ENCODE measurements around the gene UNC5A. TPM values are rescaled to one million over a fixed set of nuclear protein-coding genes. Genes with fewer than 3 reads are reported as not detected.

Gene UNC5A
- total RNA-seq, 1 experiment from 2014 or later = 10.1 TPM

GRCh38 chr5:176881021-176881749 lies 70.8 kb downstream of the UNC5A start:
- no peaks in the 10 kb centered on the region for H3K27me3 ChIP-seq (ENCODE audit: insufficient read depth, low read length)
- no peaks in the 10 kb centered on the region for H3K36me3 ChIP-seq (ENCODE audit: control insufficient read depth in 1 of 2, insufficient read depth in 2 of 2, low read length in 2 of 2)
- H3K9me2 ChIP-seq (ENCODE audit: insufficient read depth) = no peaks in the 10 kb centered on the region
- CTCF ChIA-PET = no interaction called here
- intact Hi-C loops (cut with micrococcal nuclease) = no loop called here
- H2AFZ ChIP-seq (ENCODE audit: low read depth, low read length, poor library complexity, severe bottlenecking) = no peak overlapping the region
- no peaks in the 10 kb centered on the region for H4K20me1 ChIP-seq (ENCODE audit: insufficient read depth)
- no peaks in the 10 kb centered on the region for H3K4me1 ChIP-seq (ENCODE audit: control insufficient read depth in 1 of 2, insufficient read depth in 2 of 2, low read length in 2 of 2)
- POLR2A ChIA-PET = no interaction called here
- H3K4me3 ChIP-seq (replicated peaks in 1 of 2; ENCODE audit: low read depth in 1 of 2, low read length in 2 of 2) = no peak overlapping the region
- TF ChIP-seq SIN3A (IDR thresholded peaks at IDR 0.05; ENCODE audit: low read depth) (no peak), ZFX (IDR thresholded peaks at IDR 0.05) (no peak), POLR2A (IDR thresholded peaks at IDR 0.05; ENCODE audit: borderline replicate concordance, extremely low read depth, insufficient read depth, insufficient read length) (no peak), SRF (IDR thresholded peaks at IDR 0.05; ENCODE audit: low read depth) (no peak), ZBTB33 (IDR thresholded peaks at IDR 0.05; ENCODE audit: extremely low read depth, insufficient replicate concordance, low read length) (no peak), EZH2phosphoT487 (IDR thresholded peaks at IDR 0.05; ENCODE audit: borderline replicate concordance) (no peak), YY1 (IDR thresholded peaks at IDR 0.05; ENCODE audit: extremely low read depth, insufficient replicate concordance, low read depth, low read length) (no peak), EZH2 (IDR thresholded peaks at IDR 0.05) (no peak), CBX3 (IDR thresholded peaks at IDR 0.05; ENCODE audit: low read depth) (no peak), RAD21 (IDR thresholded peaks at IDR 0.05; ENCODE audit: low read depth) (no peak), ZNF274 (IDR thresholded peaks at IDR 0.05; ENCODE audit: low read depth, low read length) (no peak)
- TF ChIP-seq, protein P1, sequence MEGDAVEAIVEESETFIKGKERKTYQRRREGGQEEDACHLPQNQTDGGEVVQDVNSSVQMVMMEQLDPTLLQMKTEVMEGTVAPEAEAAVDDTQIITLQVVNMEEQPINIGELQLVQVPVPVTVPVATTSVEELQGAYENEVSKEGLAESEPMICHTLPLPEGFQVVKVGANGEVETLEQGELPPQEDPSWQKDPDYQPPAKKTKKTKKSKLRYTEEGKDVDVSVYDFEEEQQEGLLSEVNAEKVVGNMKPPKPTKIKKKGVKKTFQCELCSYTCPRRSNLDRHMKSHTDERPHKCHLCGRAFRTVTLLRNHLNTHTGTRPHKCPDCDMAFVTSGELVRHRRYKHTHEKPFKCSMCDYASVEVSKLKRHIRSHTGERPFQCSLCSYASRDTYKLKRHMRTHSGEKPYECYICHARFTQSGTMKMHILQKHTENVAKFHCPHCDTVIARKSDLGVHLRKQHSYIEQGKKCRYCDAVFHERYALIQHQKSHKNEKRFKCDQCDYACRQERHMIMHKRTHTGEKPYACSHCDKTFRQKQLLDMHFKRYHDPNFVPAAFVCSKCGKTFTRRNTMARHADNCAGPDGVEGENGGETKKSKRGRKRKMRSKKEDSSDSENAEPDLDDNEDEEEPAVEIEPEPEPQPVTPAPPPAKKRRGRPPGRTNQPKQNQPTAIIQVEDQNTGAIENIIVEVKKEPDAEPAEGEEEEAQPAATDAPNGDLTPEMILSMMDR (IDR thresholded peaks at IDR 0.05 in 2 of 3, conservative IDR thresholded peaks at IDR 0.05 in 1 of 3; ENCODE audit: borderline replicate concordance in 1 of 3, insufficient read depth in 1 of 3, low read depth in 2 of 3, low read length in 2 of 3) = no peak
- TF ChIP-seq, protein P2, sequence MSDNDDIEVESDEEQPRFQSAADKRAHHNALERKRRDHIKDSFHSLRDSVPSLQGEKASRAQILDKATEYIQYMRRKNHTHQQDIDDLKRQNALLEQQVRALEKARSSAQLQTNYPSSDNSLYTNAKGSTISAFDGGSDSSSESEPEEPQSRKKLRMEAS (IDR thresholded peaks at IDR 0.05) = no peak
- H3K27ac ChIP-seq (ENCODE audit: low read depth, low read length) = no peak overlapping the region
- ATAC-seq = no peak
- no peak for DNase-seq (ENCODE audit: low read depth, low spot score)
- RAD21 ChIA-PET (ENCODE audit: low non-redundant PET in 1 of 2, low total read pairs in 2 of 2, uncharacterized antibody in 2 of 2, unreplicated experiment in 2 of 2) = no interaction called here
- H3K9me3 ChIP-seq (ENCODE audit: control insufficient read depth in 1 of 2, insufficient read depth in 1 of 2, low read depth in 1 of 2, low read length in 2 of 2) = no peaks in the 10 kb centered on the region
- H3K9ac ChIP-seq (ENCODE audit: low read length) = no peak overlapping the region
- H3K4me2 ChIP-seq (ENCODE audit: low read length) = no peak overlapping the region
- no TSS peak for BruUV-seq (replicated peaks)
- no peaks in the 10 kb centered on the region for H3K79me2 ChIP-seq (ENCODE audit: insufficient read depth, low read length)
